AG09319 (cell line): ENCODE results near the gene SRGAP3.

Source experiments
- DNase-seq: peaks from one replicate; pipeline ENCODE4 v3.0.0-alpha.2; 2010; ENCODE audit warnings: low read depth; ENCODE audit errors: extremely low read depth
- CTCF ChIP-seq: IDR thresholded peaks from 2 replicates; pipeline ENCODE4 v1.5.1; 2011; ENCODE audit warnings: low read depth, mild to moderate bottlenecking, inconsistent platforms, low read length, moderate library complexity

SRGAP3 gene

GRCh38 chr3:9169326-9169725 lies 80.1 kb downstream of the SRGAP3 start:
- TF ChIP-seq CTCF: no peak
- DNase-seq: no peak

- no peak for DNase-seq
- TF ChIP-seq CTCF: no peak
Measured at GRCh38 chr3:9168241-9168741, 81.2 kb downstream of the SRGAP3 start.

GRCh38 chr3:9167222-9167621 lies 82.2 kb downstream of the SRGAP3 start:
- TF ChIP-seq CTCF: no peak
- no peak for DNase-seq

GRCh38 chr3:9165421-9165820 lies 84.0 kb downstream of the SRGAP3 start:
- no peak for TF ChIP-seq CTCF
- no peak for DNase-seq

- TF ChIP-seq CTCF: no peak
- no peak for DNase-seq
Measured at GRCh38 chr3:9163289-9163688, 86.2 kb downstream of the SRGAP3 start.

GRCh38 chr3:9161811-9162210 lies 87.6 kb downstream of the SRGAP3 start:
- no peak for TF ChIP-seq CTCF

GRCh38 chr3:9161298-9161697 lies 88.1 kb downstream of the SRGAP3 start:
- DNase-seq: no peak
- no peak for TF ChIP-seq CTCF

More at GRCh38 chr3:9161811-9162210, 87.6 kb downstream of the SRGAP3 start:
- DNase-seq: no peak
